ENCODE data around the gene NTF3. TPM values are rescaled to one million over a fixed set of nuclear protein-coding genes. Genes with fewer than 3 reads are reported as not detected.

The NTF3 gene
- total RNA-seq, 1 donor from 2014 or later, result 0.33 TPM

DNA sequence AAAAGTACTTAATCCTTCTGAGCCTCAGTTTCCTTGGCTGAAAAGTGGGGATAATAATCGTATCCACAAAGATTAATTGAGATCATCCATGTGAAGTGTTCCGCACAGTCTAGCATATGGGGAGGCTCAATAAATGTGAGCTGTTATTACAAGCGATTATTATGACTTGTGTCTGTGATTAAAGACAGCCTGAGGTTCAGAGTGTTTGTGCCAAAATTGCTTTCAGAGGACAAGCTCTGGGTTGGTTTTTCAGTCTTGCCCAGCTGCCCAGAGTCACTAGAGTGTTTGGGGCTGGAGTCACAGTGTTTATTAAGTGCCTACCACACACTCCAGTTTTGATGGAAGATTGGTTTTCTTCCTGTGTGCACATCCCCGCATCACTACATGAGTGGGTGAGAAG, 53.5 kb downstream of the NTF3 start:
- Mint-ChIP-seq H3K4me1 (peaks cover 3% of the 10 kb centered on the region), H3K36me3 (ENCODE audit: low read depth) (no peaks in the 10 kb centered on the region), H3K9me3 (no peaks in the 10 kb centered on the region), H3K4me3 (no peak overlapping the region), H3K27ac (ENCODE audit: unreplicated experiment) (no peak overlapping the region), H3K27me3 (ENCODE audit: low read depth) (peaks cover under 1% of the 10 kb centered on the region)
- TF ChIP-seq, protein P1, sequence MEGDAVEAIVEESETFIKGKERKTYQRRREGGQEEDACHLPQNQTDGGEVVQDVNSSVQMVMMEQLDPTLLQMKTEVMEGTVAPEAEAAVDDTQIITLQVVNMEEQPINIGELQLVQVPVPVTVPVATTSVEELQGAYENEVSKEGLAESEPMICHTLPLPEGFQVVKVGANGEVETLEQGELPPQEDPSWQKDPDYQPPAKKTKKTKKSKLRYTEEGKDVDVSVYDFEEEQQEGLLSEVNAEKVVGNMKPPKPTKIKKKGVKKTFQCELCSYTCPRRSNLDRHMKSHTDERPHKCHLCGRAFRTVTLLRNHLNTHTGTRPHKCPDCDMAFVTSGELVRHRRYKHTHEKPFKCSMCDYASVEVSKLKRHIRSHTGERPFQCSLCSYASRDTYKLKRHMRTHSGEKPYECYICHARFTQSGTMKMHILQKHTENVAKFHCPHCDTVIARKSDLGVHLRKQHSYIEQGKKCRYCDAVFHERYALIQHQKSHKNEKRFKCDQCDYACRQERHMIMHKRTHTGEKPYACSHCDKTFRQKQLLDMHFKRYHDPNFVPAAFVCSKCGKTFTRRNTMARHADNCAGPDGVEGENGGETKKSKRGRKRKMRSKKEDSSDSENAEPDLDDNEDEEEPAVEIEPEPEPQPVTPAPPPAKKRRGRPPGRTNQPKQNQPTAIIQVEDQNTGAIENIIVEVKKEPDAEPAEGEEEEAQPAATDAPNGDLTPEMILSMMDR (conservative IDR thresholded peaks at IDR 0.05), result no peak
- no peak for DNase-seq (ENCODE audit: low read depth, low spot score)

DNA sequence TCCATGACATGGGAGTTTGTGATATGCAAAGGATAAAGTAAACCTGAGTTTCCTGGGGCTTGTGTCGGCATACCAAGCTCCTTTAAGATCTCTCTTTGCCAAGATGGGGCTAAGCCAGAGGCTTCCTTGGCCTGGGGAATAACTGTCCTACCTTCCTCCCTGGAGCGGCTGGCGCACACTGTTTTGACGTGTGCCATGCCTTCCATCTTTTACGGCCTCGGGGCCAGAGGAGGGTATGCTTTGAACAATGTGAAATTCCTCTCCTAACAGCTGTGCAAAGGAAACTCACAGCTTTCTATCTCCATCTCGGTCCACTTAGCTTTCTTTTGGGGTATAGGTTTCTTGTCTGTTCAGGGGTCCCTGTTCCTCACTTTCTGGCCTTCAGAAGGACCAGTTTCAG, 55.2 kb downstream of the NTF3 start:
- Mint-ChIP-seq H3K27ac (ENCODE audit: unreplicated experiment) (no peak overlapping the region), H3K27me3 (ENCODE audit: low read depth) (no peaks in the 10 kb centered on the region), H3K9me3 (no peaks in the 10 kb centered on the region), H3K36me3 (ENCODE audit: low read depth) (no peaks in the 10 kb centered on the region), H3K4me1 (peaks cover 3% of the 10 kb centered on the region), H3K4me3 (no peak overlapping the region)
- TF ChIP-seq, protein P1 (conservative IDR thresholded peaks at IDR 0.05), result no peak
- DNase-seq (ENCODE audit: low read depth, low spot score), result no peak

DNA sequence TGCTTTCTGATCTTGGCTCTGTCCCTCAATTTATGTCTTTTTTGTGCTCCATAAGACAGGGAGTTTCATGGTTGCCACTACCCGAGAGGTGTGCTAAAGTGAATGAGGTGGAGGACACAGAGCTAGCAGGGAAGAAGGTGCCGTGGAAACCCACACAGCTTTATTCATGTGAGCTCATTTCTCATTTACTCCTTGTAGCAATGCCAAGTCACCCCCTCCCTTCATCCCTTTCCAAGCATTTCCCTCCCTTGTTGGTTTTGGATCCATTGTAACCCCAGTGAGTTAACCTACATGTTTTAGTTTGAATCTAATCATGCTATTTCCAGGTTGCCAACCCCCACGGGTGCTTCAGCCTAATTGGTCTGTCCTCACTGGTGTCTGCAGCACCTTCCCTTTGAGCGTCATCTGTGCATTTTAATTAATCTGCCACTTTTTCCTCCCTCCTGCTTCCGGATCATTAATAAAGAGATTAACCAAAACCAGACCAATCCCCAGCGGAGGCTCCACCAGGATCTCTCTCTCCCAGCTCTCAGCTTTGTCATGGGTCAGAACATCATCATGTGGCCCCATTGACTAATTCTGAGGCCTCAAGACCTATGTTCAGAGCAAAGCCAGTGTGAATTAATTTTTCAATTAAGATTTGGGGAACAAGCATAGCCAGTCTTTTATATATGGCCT, 56.2 kb downstream of the NTF3 start:
- DNase-seq (ENCODE audit: low read depth, low spot score), result no peak
- H3K4me1 Mint-ChIP-seq, result peaks cover 3% of the 10 kb centered on the region
- no peaks in the 10 kb centered on the region for H3K36me3 Mint-ChIP-seq (ENCODE audit: low read depth)
- TF ChIP-seq, protein P1 (conservative IDR thresholded peaks at IDR 0.05), result no peak
- peak overlapping the region; percentile 21 for H3K27ac Mint-ChIP-seq (ENCODE audit: unreplicated experiment)
- no peaks in the 10 kb centered on the region for H3K9me3 Mint-ChIP-seq
- no peak overlapping the region for H3K4me3 Mint-ChIP-seq
- no peaks in the 10 kb centered on the region for H3K27me3 Mint-ChIP-seq (ENCODE audit: low read depth)

DNA sequence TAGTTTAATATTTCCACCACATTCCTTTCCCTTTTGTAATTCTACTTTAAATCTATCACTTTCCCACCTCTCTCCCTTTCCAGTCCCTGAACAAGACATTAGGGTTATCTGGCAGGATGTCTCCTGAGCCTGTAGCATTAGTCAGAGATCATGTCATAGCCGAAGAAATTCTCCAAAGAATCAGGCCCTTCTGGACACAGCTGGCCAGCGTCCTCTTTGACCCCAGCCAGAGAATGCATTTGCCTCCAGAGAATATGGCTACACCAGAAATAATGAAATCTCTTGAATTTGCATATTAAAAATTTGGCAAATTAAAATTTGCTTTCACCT, 56.7 kb downstream of the NTF3 start:
- Mint-ChIP-seq H3K27ac (ENCODE audit: unreplicated experiment) (peak overlapping the region; percentile 44), H3K4me3 (no peak overlapping the region), H3K36me3 (ENCODE audit: low read depth) (no peaks in the 10 kb centered on the region), H3K27me3 (ENCODE audit: low read depth) (no peaks in the 10 kb centered on the region), H3K9me3 (no peaks in the 10 kb centered on the region), H3K4me1 (peaks cover 3% of the 10 kb centered on the region)
- no peak for DNase-seq (ENCODE audit: low read depth, low spot score)
- TF ChIP-seq, protein P1 (conservative IDR thresholded peaks at IDR 0.05), result no peak

DNA sequence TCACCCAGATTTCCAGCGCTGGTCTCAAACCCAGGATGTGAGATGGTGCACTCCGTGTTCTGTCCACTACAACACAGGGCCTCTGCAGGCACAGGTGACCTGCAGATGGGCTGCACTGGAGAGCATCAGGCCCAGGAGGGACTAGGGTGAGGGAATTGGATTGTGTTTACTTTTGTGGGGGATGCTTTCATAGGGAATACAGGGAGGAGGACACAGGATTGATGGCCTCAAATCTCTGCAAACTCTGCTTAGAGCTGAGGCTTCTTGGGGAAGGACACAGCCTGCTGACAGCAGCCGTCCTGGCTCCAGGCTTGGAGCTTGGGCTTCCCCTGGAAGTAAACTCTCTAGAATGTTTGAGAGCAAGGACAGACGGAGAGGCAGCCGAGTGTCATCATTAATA, 57.1 kb downstream of the NTF3 start:
- peak overlapping the region; percentile 46 for H3K27ac Mint-ChIP-seq (ENCODE audit: unreplicated experiment)
- peaks cover 3% of the 10 kb centered on the region for H3K4me1 Mint-ChIP-seq
- H3K4me3 Mint-ChIP-seq, result no peak overlapping the region
- no peaks in the 10 kb centered on the region for H3K36me3 Mint-ChIP-seq (ENCODE audit: low read depth)
- no peak for DNase-seq (ENCODE audit: low read depth, low spot score)
- H3K27me3 Mint-ChIP-seq (ENCODE audit: low read depth), result no peaks in the 10 kb centered on the region
- TF ChIP-seq, protein P1 (conservative IDR thresholded peaks at IDR 0.05), result no peak
- H3K9me3 Mint-ChIP-seq, result no peaks in the 10 kb centered on the region
